GM12878 (cell line): ENCODE measurements around the gene HS3ST6. TPM values are rescaled to one million over a fixed set of nuclear protein-coding genes. Genes with fewer than 3 reads are reported as not detected.

ENCODE experiments used
- BMI1 ChIP-seq: fragments of 450-650 bp; IDR thresholded peaks from 2 replicates; pipeline ENCODE4 v1.6.1; 2016; ENCODE audit warnings: mild to moderate bottlenecking, moderate library complexity, borderline replicate concordance
- CBX3 ChIP-seq: fragments of 200-600 bp; sonication (generic); IDR thresholded peaks from 2 replicates; pipeline ENCODE4 v1.6.1; 2016; ENCODE audit warnings: low read depth, borderline replicate concordance
- CTCF ChIP-seq, 3 experiments: IDR thresholded peaks in 2 of 3; conservative IDR thresholded peaks in 1 of 3; 2 replicates each; pipeline ENCODE4 v1.5.1; 2011; ENCODE audit warnings: low read depth in 3 of 3, low read length in 3 of 3, mild to moderate bottlenecking in 3 of 3, control low read depth in 2 of 3, moderate library complexity in 2 of 3, inconsistent platforms in 1 of 3, mixed read lengths in 1 of 3; ENCODE audit not compliant: control insufficient read depth in 2 of 3, insufficient read depth in 1 of 3; ENCODE audit errors: extremely low read depth in 1 of 3
- EGR1 ChIP-seq, 2 experiments: IDR thresholded peaks; 1 replicate in 1 of 2; 2 replicates in 1 of 2; pipeline ENCODE4 v1.6.1; 2011 to 2012; ENCODE audit warnings: low read depth in 2 of 2, low read length in 2 of 2, borderline replicate concordance in 1 of 2, mild to moderate bottlenecking in 1 of 2, moderate library complexity in 1 of 2
- IKZF1 ChIP-seq: fragments of 450-650 bp; conservative IDR thresholded peaks from 2 replicates; pipeline ENCODE4 v1.6.1; 2017; ENCODE audit warnings: antibody characterized with exemption, mild to moderate bottlenecking
- PAX5 ChIP-seq: IDR thresholded peaks from 2 replicates; pipeline ENCODE4 v1.6.1; 2011; ENCODE audit warnings: low read depth, low read length, borderline replicate concordance
- RAD51 ChIP-seq: fragments of 450-650 bp; IDR thresholded peaks from 2 replicates; pipeline ENCODE4 v1.6.1; 2016; ENCODE audit warnings: moderate library complexity, mild to moderate bottlenecking, inconsistent platforms
- STAT1 ChIP-seq: fragments of 450-650 bp; conservative IDR thresholded peaks from 2 replicates; pipeline ENCODE4 v1.6.1; 2014; ENCODE audit warnings: antibody characterized with exemption, mild to moderate bottlenecking
- TARDBP ChIP-seq: IDR thresholded peaks from 2 replicates; pipeline ENCODE4 v1.6.1; 2016; ENCODE audit warnings: borderline replicate concordance
- ZNF384 ChIP-seq: IDR thresholded peaks from 2 replicates; pipeline ENCODE4 v1.6.1; 2012; ENCODE audit warnings: low read depth, mild to moderate bottlenecking, low read length, improper control_type of control experiment, borderline replicate concordance
- ZNF592 ChIP-seq: fragments of 450-650 bp; IDR thresholded peaks from 2 replicates; pipeline ENCODE4 v1.6.1; 2017; ENCODE audit warnings: mild to moderate bottlenecking, moderate library complexity
- ZSCAN29 ChIP-seq: fragments of 450-650 bp; IDR thresholded peaks from 2 replicates; pipeline ENCODE4 v1.6.1; 2017; ENCODE audit warnings: mild to moderate bottlenecking, moderate library complexity
- polyA plus RNA-seq, 11 experiments: library from polyadenylated mRNA; depleted of rRNA in 4 of 11; unstranded in 6 of 11; stranded (reverse) in 5 of 11; fragments of >200 nt; fragmentation: Nextera tagmentation in 4 of 11; fragmentation: Illumina TruSeq in 1 of 11; extraction: Ambion mirVana in 4 of 11; extraction: Trizol in 1 of 11; gene quantifications; 1 replicate in 1 of 11; 2 replicates in 10 of 11; pipeline versions ENCODE4 v1.2.1 to v1.2.3, GENCODE V29; 2011 to 2016; ENCODE audit warnings: inconsistent platforms in 2 of 11, missing spikeins in 2 of 11, low read depth in 1 of 11
- total RNA-seq, 4 experiments: library from RNA; depleted of rRNA in 3 of 4; stranded (reverse); fragments of >200 nt in 3 of 4; fragmentation: Illumina TruSeq in 1 of 4; extraction: Trizol in 1 of 4; gene quantifications; 2 replicates each; pipeline versions ENCODE4 v1.2.1 to v1.2.3, GENCODE V29; 2013 to 2021
- TF ChIP-seq, protein P1 (sequence below): fragments of 450-650 bp; IDR thresholded peaks from 2 replicates; pipeline ENCODE4 v1.6.1; 2017; ENCODE audit warnings: mild to moderate bottlenecking, moderate library complexity
- TF ChIP-seq, protein P2 (sequence below): fragments of 450-650 bp; conservative IDR thresholded peaks from 2 replicates; pipeline ENCODE4 v1.6.1; 2017; ENCODE audit warnings: mild to moderate bottlenecking, moderate library complexity
- TF ChIP-seq, protein P3 (sequence below): IDR thresholded peaks from 2 replicates; pipeline ENCODE4 v1.6.1; 2012; ENCODE audit warnings: low read depth, low read length, improper control_type of control experiment

The HS3ST6 gene
- total and polyA plus RNA-seq, 10 of the 15 experiments (the other 5 are each of a cell fraction or from before 2014, with no cell fraction given), result not detected

- TF ChIP-seq, protein P1, sequence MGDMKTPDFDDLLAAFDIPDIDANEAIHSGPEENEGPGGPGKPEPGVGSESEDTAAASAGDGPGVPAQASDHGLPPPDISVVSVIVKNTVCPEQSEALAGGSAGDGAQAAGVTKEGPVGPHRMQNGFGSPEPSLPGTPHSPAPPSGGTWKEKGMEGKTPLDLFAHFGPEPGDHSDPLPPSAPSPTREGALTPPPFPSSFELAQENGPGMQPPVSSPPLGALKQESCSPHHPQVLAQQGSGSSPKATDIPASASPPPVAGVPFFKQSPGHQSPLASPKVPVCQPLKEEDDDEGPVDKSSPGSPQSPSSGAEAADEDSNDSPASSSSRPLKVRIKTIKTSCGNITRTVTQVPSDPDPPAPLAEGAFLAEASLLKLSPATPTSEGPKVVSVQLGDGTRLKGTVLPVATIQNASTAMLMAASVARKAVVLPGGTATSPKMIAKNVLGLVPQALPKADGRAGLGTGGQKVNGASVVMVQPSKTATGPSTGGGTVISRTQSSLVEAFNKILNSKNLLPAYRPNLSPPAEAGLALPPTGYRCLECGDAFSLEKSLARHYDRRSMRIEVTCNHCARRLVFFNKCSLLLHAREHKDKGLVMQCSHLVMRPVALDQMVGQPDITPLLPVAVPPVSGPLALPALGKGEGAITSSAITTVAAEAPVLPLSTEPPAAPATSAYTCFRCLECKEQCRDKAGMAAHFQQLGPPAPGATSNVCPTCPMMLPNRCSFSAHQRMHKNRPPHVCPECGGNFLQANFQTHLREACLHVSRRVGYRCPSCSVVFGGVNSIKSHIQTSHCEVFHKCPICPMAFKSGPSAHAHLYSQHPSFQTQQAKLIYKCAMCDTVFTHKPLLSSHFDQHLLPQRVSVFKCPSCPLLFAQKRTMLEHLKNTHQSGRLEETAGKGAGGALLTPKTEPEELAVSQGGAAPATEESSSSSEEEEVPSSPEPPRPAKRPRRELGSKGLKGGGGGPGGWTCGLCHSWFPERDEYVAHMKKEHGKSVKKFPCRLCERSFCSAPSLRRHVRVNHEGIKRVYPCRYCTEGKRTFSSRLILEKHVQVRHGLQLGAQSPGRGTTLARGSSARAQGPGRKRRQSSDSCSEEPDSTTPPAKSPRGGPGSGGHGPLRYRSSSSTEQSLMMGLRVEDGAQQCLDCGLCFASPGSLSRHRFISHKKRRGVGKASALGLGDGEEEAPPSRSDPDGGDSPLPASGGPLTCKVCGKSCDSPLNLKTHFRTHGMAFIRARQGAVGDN, result peak; percentile 91
- TF ChIP-seq RAD51 (no peak), TARDBP (no peak; the same call in 1 of the 2 replicates), ZNF592 (peak; percentile 91), CTCF (IDR thresholded peaks at IDR 0.05 in 2 of 3, conservative IDR thresholded peaks at IDR 0.05 in 1 of 3; ENCODE audit: control insufficient read depth in 2 of 3, extremely low read depth in 1 of 3, insufficient read depth in 1 of 3, low read depth in 3 of 3, low read length in 3 of 3) (peak; percentile 79 to 97 (median 94); a peak in 4 of 6 replicates), ZSCAN29 (peak; percentile 70; the same call in 1 of the 2 replicates), CBX3 (no peak), STAT1 (peak; percentile 78; the same call in 1 of the 2 replicates), PAX5 (no peak), EGR1 (IDR thresholded peaks at IDR 0.05; ENCODE audit: borderline replicate concordance in 1 of 2, low read depth in 2 of 2, low read length in 2 of 2) (0 out of 3 replicates have a peak, but pooled peaks of 1 of the 2 experiments have one; percentile 46), BMI1 (no peak), ZNF384 (no peak), IKZF1 (peak; percentile 85)
- TF ChIP-seq, protein P2, sequence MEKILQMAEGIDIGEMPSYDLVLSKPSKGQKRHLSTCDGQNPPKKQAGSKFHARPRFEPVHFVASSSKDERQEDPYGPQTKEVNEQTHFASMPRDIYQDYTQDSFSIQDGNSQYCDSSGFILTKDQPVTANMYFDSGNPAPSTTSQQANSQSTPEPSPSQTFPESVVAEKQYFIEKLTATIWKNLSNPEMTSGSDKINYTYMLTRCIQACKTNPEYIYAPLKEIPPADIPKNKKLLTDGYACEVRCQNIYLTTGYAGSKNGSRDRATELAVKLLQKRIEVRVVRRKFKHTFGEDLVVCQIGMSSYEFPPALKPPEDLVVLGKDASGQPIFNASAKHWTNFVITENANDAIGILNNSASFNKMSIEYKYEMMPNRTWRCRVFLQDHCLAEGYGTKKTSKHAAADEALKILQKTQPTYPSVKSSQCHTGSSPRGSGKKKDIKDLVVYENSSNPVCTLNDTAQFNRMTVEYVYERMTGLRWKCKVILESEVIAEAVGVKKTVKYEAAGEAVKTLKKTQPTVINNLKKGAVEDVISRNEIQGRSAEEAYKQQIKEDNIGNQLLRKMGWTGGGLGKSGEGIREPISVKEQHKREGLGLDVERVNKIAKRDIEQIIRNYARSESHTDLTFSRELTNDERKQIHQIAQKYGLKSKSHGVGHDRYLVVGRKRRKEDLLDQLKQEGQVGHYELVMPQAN, result peak; percentile 55; the same call in 1 of the 2 replicates
- TF ChIP-seq, protein P3, sequence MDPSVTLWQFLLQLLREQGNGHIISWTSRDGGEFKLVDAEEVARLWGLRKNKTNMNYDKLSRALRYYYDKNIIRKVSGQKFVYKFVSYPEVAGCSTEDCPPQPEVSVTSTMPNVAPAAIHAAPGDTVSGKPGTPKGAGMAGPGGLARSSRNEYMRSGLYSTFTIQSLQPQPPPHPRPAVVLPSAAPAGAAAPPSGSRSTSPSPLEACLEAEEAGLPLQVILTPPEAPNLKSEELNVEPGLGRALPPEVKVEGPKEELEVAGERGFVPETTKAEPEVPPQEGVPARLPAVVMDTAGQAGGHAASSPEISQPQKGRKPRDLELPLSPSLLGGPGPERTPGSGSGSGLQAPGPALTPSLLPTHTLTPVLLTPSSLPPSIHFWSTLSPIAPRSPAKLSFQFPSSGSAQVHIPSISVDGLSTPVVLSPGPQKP, result no peak
Observed at GRCh38 chr16:1929578-1930337, 11.5 kb upstream of the HS3ST6 start (continued).
